WTC11 (cell line): ENCODE results near the gene KCNMB4. TPM values are rescaled to one million over a fixed set of nuclear protein-coding genes. Genes with fewer than 3 reads are reported as not detected.

Experiments
- ATAC-seq: fragments of 200-7000 bp; cut with Tn5 transposase; 2 replicates; pipeline ENCODE4 v1.10.0; 2021; ENCODE audit warnings: mild to moderate bottlenecking, moderate library complexity
- CTCF ChIA-PET: fragments of 300-600 bp; sonication (Branson Sonifier 250); formaldehyde crosslinking; loops from one replicate; lab custom pipeline; 2021; ENCODE audit warnings: antibody characterized with exemption; lab: Charles Lee
- POLR2A ChIA-PET: fragments of 350-600 bp; sonication (Branson Sonifier 250); formaldehyde crosslinking; loops from one replicate; lab custom pipeline; 2021; ENCODE audit warnings: antibody characterized with exemption; lab: Charles Lee
- DNase-seq: peaks from one replicate; pipeline ENCODE4 v3.0.0; 2021; ENCODE audit warnings: low spot score
- H3K27ac Mint-ChIP-seq: 2 replicates; pipeline ENCODE4 v1.8.0; 2021; ENCODE audit warnings: mixed read lengths
- H3K27me3 Mint-ChIP-seq: 2 replicates; pipeline ENCODE4 v1.8.0; 2021; ENCODE audit warnings: low read depth, mild to moderate bottlenecking, moderate library complexity, mixed read lengths
- H3K36me3 Mint-ChIP-seq: 2 replicates; pipeline ENCODE4 v1.8.0; 2021; ENCODE audit warnings: mixed read lengths
- H3K4me1 Mint-ChIP-seq: 2 replicates; pipeline ENCODE4 v1.8.0; 2022; ENCODE audit warnings: mixed read lengths
- H3K4me3 Mint-ChIP-seq: 2 replicates; pipeline ENCODE4 v1.8.0; 2021; ENCODE audit warnings: mild to moderate bottlenecking, moderate library complexity, mixed read lengths
- H3K9me3 Mint-ChIP-seq: 2 replicates; pipeline ENCODE4 v1.8.0; 2021; ENCODE audit warnings: mixed read lengths
- ATF2 ChIP-seq: sonication (generic); formaldehyde crosslinking; IDR thresholded peaks from 2 replicates; pipeline ENCODE4 v1.8.1; 2022; ENCODE audit warnings: low read depth, missing genetic modification reagents, borderline replicate concordance
- CTCF ChIP-seq: fragments of 200-600 bp; IDR thresholded peaks from 2 replicates; pipeline ENCODE4 v1.8.0; 2022; ENCODE audit warnings: antibody characterized with exemption
- FOXJ3 ChIP-seq: sonication (generic); formaldehyde crosslinking; IDR thresholded peaks from 2 replicates; pipeline ENCODE4 v1.9.0; 2021; ENCODE audit warnings: missing genetic modification reagents, mild to moderate bottlenecking, borderline replicate concordance
- FOXP4 ChIP-seq: sonication (generic); formaldehyde crosslinking; IDR thresholded peaks from 2 replicates; pipeline ENCODE4 v1.8.0; 2022; ENCODE audit warnings: mild to moderate bottlenecking, missing genetic modification reagents
- GABPB1 ChIP-seq: sonication (generic); formaldehyde crosslinking; IDR thresholded peaks from 2 replicates; pipeline ENCODE4 v1.8.1; 2023; ENCODE audit warnings: mild to moderate bottlenecking, missing genetic modification reagents
- HMGA2 ChIP-seq: fragments of 250-450 bp; sonication (Bioruptor Pico); IDR thresholded peaks from 2 replicates; pipeline ENCODE4 v1.4.0; 2021; ENCODE audit warnings: mild to moderate bottlenecking, moderate library complexity
- NFE2L1 ChIP-seq: sonication (generic); formaldehyde crosslinking; IDR thresholded peaks from 2 replicates; pipeline ENCODE4 v1.8.1; 2023; ENCODE audit warnings: missing genetic modification reagents
- NFYB ChIP-seq: sonication (generic); formaldehyde crosslinking; conservative IDR thresholded peaks from 2 replicates; pipeline ENCODE4 v1.8.0; 2022; ENCODE audit warnings: low read depth, missing genetic modification reagents
- NR1H2 ChIP-seq: sonication (generic); formaldehyde crosslinking; IDR thresholded peaks from 2 replicates; pipeline ENCODE4 v1.9.0; 2021; ENCODE audit warnings: mild to moderate bottlenecking, moderate library complexity, missing genetic modification reagents
- PRRX2 ChIP-seq: fragments of 250-450 bp; sonication (Bioruptor Pico); IDR thresholded peaks from 2 replicates; pipeline ENCODE4 v1.8.0; 2021; ENCODE audit warnings: mild to moderate bottlenecking
- RELA ChIP-seq: sonication (generic); formaldehyde crosslinking; IDR thresholded peaks from 2 replicates; pipeline ENCODE4 v1.8.1; 2022; ENCODE audit warnings: missing genetic modification reagents, mild to moderate bottlenecking, borderline replicate concordance
- USF1 ChIP-seq: sonication (generic); formaldehyde crosslinking; IDR thresholded peaks from 2 replicates; pipeline ENCODE4 v1.8.0; 2022; ENCODE audit warnings: mild to moderate bottlenecking, missing genetic modification reagents
- ZBTB43 ChIP-seq: sonication (generic); formaldehyde crosslinking; IDR thresholded peaks from 2 replicates; pipeline ENCODE4 v1.8.1; 2023; ENCODE audit warnings: mild to moderate bottlenecking, missing genetic modification reagents
- ZNF532 ChIP-seq: fragments of 250-450 bp; sonication (Bioruptor Pico); IDR thresholded peaks from 2 replicates; pipeline ENCODE4 v1.9.0; 2021; ENCODE audit warnings: mild to moderate bottlenecking, borderline replicate concordance
- ZSCAN18 ChIP-seq: fragments of 250-450 bp; sonication (Bioruptor Pico); IDR thresholded peaks from 2 replicates; pipeline ENCODE4 v2.1.2; 2022; ENCODE audit warnings: mild to moderate bottlenecking, moderate library complexity
- total RNA-seq: library from RNA; stranded (reverse); gene quantifications from 3 replicates; pipeline ENCODE4 v1.2.3, GENCODE V29; 2021

The KCNMB4 gene
- total RNA-seq, 1 experiment from 2014 or later, result 23.3 TPM

- CTCF ChIA-PET, result no interaction called here
- TF ChIP-seq ZNF532 (CRISPR knock-in tag) (no peak), ZBTB43 (CRISPR knock-in tag) (no peak), NFE2L1 (CRISPR knock-in tag) (no peak), GABPB1 (CRISPR knock-in tag) (no peak), HMGA2 (no peak), NR1H2 (CRISPR knock-in tag) (no peak), USF1 (no peak), PRRX2 (CRISPR knock-in tag) (no peak), ATF2 (CRISPR knock-in tag) (no peak), NFYB (CRISPR knock-in tag) (no peak), RELA (CRISPR knock-in tag) (no peak), FOXJ3 (no peak), ZSCAN18 (CRISPR knock-in tag) (no peak), FOXP4 (CRISPR knock-in tag) (no peak), CTCF (no peak)
- no peak for ATAC-seq
- no peaks in the 10 kb centered on the region for H3K4me1 Mint-ChIP-seq
- POLR2A ChIA-PET, result no interaction called here
- no peak overlapping the region for H3K27ac Mint-ChIP-seq
- no peak overlapping the region for H3K4me3 Mint-ChIP-seq
- H3K9me3 Mint-ChIP-seq, result peaks cover 53% of the 10 kb centered on the region
- no peaks in the 10 kb centered on the region for H3K27me3 Mint-ChIP-seq
- peaks cover 25% of the 10 kb centered on the region for H3K36me3 Mint-ChIP-seq
- DNase-seq, result no peak
Observed at GRCh38 chr12:70456953-70457352, 90.9 kb downstream of the KCNMB4 start.
